Natural killer cell (primary cell): Measurements from ENCODE around the gene MGST3. TPM values are rescaled to one million over a fixed set of nuclear protein-coding genes. Genes with fewer than 3 reads are reported as not detected.
"Not testable (repeated sequence)": the region's sequence is repeated elsewhere in the genome, so short reads cannot be mapped to it uniquely, and the experiment has no call there.

ENCODE experiments used
- ATAC-seq, 3 donors: fragments of 150-1000 bp in 2 of 3; fragments of 200-7000 bp in 1 of 3; cut with Tn5 transposase; 1 replicate in 1 of 3; 2 replicates in 2 of 3; pipeline ENCODE4 v1.10.0; 2021; ENCODE audit warnings: mild to moderate bottlenecking in 2 of 3, moderate library complexity in 2 of 3
- DNase-seq, 2 donors: peaks; one replicate each; pipeline versions ENCODE4 v3.0.0 to v3.0.0-alpha.2; 2013 to 2021; ENCODE audit warnings: mixed read lengths in 1 of 2
- H3K27ac ChIP-seq: one replicate; pipeline ENCODE4 v1.5.1; 2013; ENCODE audit warnings: mild to moderate bottlenecking, low read length
- H3K27me3 ChIP-seq: one replicate; pipeline ENCODE4 v1.6.1; 2013; ENCODE audit warnings: low read length; ENCODE audit not compliant: control insufficient read depth, insufficient read depth
- H3K36me3 ChIP-seq: one replicate; pipeline ENCODE4 v1.6.1; 2013; ENCODE audit warnings: low read length; ENCODE audit not compliant: control insufficient read depth, insufficient read depth
- H3K4me1 ChIP-seq: one replicate; pipeline ENCODE4 v1.6.1; 2013; ENCODE audit warnings: low read length; ENCODE audit not compliant: control insufficient read depth, insufficient read depth
- H3K4me3 ChIP-seq: one replicate; pipeline ENCODE4 v1.5.1; 2013; ENCODE audit warnings: low read length
- H3K9me3 ChIP-seq: one replicate; pipeline ENCODE4 v1.6.1; 2013; ENCODE audit warnings: low read length; ENCODE audit not compliant: control insufficient read depth, insufficient read depth
- H3K27ac Mint-ChIP-seq, 2 donors: one replicate each; pipeline ENCODE4 v1.8.0; 2022; ENCODE audit warnings: mild to moderate bottlenecking in 2 of 2, mixed read lengths in 2 of 2, moderate library complexity in 1 of 2
- H3K27me3 Mint-ChIP-seq, 2 donors: one replicate each; pipeline ENCODE4 v1.8.0; 2022; ENCODE audit warnings: low read depth in 2 of 2, mixed read lengths in 2 of 2
- H3K36me3 Mint-ChIP-seq: one replicate; pipeline ENCODE4 v1.8.0; 2022; ENCODE audit warnings: mixed read lengths
- H3K4me1 Mint-ChIP-seq, 2 donors: one replicate each; pipeline ENCODE4 v1.8.0; 2022; ENCODE audit warnings: mixed read lengths in 2 of 2
- H3K4me3 Mint-ChIP-seq: one replicate; pipeline ENCODE4 v1.8.0; 2022; ENCODE audit warnings: mild to moderate bottlenecking, moderate library complexity, mixed read lengths
- H3K9me3 Mint-ChIP-seq, 2 donors: one replicate each; pipeline ENCODE4 v1.8.0; 2022; ENCODE audit warnings: mixed read lengths in 2 of 2
- WGBS: methylation state at CpG from one replicate; pipeline ENCODE4 v1.1.7; 2013; ENCODE audit warnings: missing lambda C conversion rate; ENCODE audit not compliant: insufficient coverage; 5-methylcytosine and 5-hydroxymethylcytosine counted together
- intact Hi-C: fragments of 100-400 bp; cut with micrococcal nuclease; formaldehyde crosslinking; loops from one replicate; pipeline ENCODE4 v1.14.2; 2022
- total RNA-seq, 4 donors: library from RNA; stranded (reverse); fragments of 120-200 nt in 1 of 4; gene quantifications; one replicate each; pipeline versions ENCODE4 v1.2.3 to v1.2.4, GENCODE V29; 2013 to 2022
- TF ChIP-seq, protein P1 (sequence below): fragments of 200-600 bp; IDR thresholded peaks from one replicate; pipeline ENCODE4 v1.8.0; 2022; ENCODE audit warnings: antibody characterized with exemption

The MGST3 gene
- total RNA-seq, 3 donors from 2014 or later (not counting 1 experiment from before 2014, with no cell fraction given): 27.2 to 34.3 (median 29.0) TPM

DNA sequence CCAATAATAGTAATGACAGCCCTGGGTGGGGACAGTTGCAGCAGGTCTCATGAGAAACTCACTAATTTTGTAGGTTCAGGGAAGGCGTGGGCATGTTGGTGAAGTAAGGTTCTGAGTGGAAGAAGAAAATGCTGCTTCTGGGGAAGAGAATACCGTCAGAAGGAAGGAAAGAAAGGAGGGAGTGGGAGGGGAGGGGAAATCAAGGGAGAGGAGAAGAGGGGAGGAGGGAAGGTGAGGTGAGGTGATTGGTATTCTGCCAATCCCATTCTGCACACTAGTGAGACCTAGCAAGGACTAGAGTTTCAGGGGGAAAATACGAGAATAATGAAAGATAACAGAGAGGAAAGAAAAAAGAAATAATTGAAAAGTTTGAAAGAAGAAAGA, 32.4 kb upstream of the MGST3 start:
- no peaks in the 10 kb centered on the region for H3K9me3 Mint-ChIP-seq
- peaks cover 16 to 32% of the 10 kb centered on the region in 2 donors for H3K27me3 Mint-ChIP-seq
- DNase-seq (no peak), ATAC-seq (no peak)
- peak overlapping the region; percentile 88 for H3K4me3 Mint-ChIP-seq
- Histone ChIP-seq H3K36me3 (no peaks in the 10 kb centered on the region), H3K4me1 (peaks cover 13% of the 10 kb centered on the region), H3K27ac (peak overlapping the region; percentile 33), H3K4me3 (peak overlapping the region; percentile 39), H3K9me3 (no peaks in the 10 kb centered on the region), H3K27me3 (peaks cover 9% of the 10 kb centered on the region)
- intact Hi-C loops: loop anchor here (1.0 to 10.0 kb wide), 4 partner anchors 33 to 454 kb away; partner anchors contain the start of genes ALDH9A1 and MGST3
- peaks cover 21 to 29% of the 10 kb centered on the region in 2 donors for H3K4me1 Mint-ChIP-seq
- no peaks in the 10 kb centered on the region for H3K36me3 Mint-ChIP-seq
- H3K27ac Mint-ChIP-seq: peak overlapping the region; percentile 76 to 96
- 37% methylated on average over 3 of the region's 3 CpGs for WGBS
- TF ChIP-seq, protein P1, sequence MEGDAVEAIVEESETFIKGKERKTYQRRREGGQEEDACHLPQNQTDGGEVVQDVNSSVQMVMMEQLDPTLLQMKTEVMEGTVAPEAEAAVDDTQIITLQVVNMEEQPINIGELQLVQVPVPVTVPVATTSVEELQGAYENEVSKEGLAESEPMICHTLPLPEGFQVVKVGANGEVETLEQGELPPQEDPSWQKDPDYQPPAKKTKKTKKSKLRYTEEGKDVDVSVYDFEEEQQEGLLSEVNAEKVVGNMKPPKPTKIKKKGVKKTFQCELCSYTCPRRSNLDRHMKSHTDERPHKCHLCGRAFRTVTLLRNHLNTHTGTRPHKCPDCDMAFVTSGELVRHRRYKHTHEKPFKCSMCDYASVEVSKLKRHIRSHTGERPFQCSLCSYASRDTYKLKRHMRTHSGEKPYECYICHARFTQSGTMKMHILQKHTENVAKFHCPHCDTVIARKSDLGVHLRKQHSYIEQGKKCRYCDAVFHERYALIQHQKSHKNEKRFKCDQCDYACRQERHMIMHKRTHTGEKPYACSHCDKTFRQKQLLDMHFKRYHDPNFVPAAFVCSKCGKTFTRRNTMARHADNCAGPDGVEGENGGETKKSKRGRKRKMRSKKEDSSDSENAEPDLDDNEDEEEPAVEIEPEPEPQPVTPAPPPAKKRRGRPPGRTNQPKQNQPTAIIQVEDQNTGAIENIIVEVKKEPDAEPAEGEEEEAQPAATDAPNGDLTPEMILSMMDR: no peak

DNA sequence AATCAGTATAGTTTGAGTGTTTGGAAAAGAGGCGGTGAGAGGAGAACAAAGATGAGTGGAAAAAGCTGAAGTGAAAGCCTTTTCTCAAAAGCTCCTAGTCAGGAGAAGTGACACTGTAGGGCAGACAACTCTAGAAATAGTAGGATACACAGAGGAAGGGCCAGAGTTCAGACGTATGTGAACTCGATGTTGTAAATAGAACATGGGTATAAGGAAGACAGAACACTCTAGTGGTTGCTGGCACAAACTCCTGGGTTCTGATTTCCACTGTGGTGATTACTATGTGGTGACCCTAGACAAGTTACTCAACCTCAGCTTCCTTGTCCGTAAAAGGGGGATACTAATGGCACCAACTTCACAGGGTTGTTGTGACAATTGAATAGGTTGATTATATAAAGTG, 30.2 kb upstream of the MGST3 start:
- no peak overlapping the region for H3K4me3 ChIP-seq
- TF ChIP-seq, protein P1: no peak
- H3K9me3 Mint-ChIP-seq: no peaks in the 10 kb centered on the region
- H3K36me3 ChIP-seq: no peaks in the 10 kb centered on the region
- DNase-seq: no peak
- no peak overlapping the region for H3K27ac Mint-ChIP-seq
- peaks cover 21 to 29% of the 10 kb centered on the region in 2 donors for H3K4me1 Mint-ChIP-seq
- no peak overlapping the region for H3K27ac ChIP-seq
- no peak for ATAC-seq
- intact Hi-C loops: loop anchor here (1.0 kb wide), 1 partner anchor 314 kb away; no protein-coding TSS in a partner anchor
- H3K27me3 Mint-ChIP-seq: peaks cover 6 to 14% of the 10 kb centered on the region in 2 donors
- WGBS: 65% methylated on average over 4 of the region's 4 CpGs
- peaks cover 3% of the 10 kb centered on the region for H3K27me3 ChIP-seq
- H3K36me3 Mint-ChIP-seq: no peaks in the 10 kb centered on the region
- no peaks in the 10 kb centered on the region for H3K9me3 ChIP-seq
- H3K4me3 Mint-ChIP-seq: no peak overlapping the region
- peaks cover 13% of the 10 kb centered on the region for H3K4me1 ChIP-seq

DNA sequence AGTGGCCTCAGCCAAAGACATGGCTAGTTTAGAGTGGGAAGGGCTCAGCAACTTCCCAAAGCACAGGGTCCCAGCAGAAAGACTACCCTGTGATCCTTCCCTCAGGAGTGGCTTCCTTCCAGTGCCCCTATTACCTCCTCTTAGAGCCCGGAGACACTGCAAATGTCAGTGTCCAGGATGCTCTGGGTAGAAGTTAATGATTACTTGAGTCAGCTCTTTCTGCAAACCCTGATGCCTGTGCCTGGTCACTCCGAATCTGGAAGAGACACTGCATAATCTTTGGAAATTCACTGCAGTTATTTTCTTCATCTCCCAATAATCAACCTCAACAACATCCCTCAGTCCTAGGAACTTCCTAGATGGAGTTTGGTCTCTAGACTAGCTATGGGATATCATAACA, 27.2 kb upstream of the MGST3 start:
- Mint-ChIP-seq H3K4me1 (peaks cover 7 to 9% of the 10 kb centered on the region in 2 donors), H3K36me3 (no peaks in the 10 kb centered on the region), H3K27me3 (peaks cover 0 to 6% of the 10 kb centered on the region in 2 donors), H3K4me3 (no peak overlapping the region), H3K27ac (no peak overlapping the region), H3K9me3 (no peaks in the 10 kb centered on the region)
- no peak overlapping the region for H3K4me3 ChIP-seq
- no peaks in the 10 kb centered on the region for H3K36me3 ChIP-seq
- TF ChIP-seq, protein P1: no peak
- no peak for DNase-seq
- ATAC-seq: no peak
- no peaks in the 10 kb centered on the region for H3K9me3 ChIP-seq
- intact Hi-C loops: no loop called here
- H3K27ac ChIP-seq: no peak overlapping the region
- 90% methylated on average over 2 of the region's 2 CpGs for WGBS
- H3K4me1 ChIP-seq: no peaks in the 10 kb centered on the region
- no peaks in the 10 kb centered on the region for H3K27me3 ChIP-seq

DNA sequence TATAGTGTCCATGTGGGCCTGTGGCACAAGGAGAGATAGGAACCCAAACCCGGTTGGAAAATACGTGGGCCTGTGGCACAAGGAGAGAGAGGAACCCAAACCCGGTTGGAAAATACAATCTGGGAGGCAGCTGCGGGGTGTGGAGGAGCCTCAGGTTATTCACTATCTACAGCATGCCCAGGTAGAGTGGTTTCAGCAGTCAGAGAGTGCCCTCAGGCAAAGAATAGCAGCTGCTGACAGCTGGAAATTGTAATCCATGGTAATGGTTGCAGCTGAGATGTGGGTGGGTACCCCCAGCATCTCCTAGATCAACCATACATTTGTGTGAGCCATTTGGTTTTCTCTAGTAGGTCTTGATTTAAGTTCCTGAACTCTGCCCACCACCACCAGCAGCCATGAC, 25.8 kb upstream of the MGST3 start:
- Histone ChIP-seq H3K4me3 (no peak overlapping the region), H3K9me3 (no peaks in the 10 kb centered on the region), H3K36me3 (no peaks in the 10 kb centered on the region), H3K27ac (no peak overlapping the region), H3K4me1 (no peaks in the 10 kb centered on the region), H3K27me3 (no peaks in the 10 kb centered on the region)
- peaks cover 6 to 7% of the 10 kb centered on the region in 2 donors for H3K4me1 Mint-ChIP-seq
- H3K4me3 Mint-ChIP-seq: no peak overlapping the region
- DNase-seq (no peak), ATAC-seq (no peak)
- H3K36me3 Mint-ChIP-seq: no peaks in the 10 kb centered on the region
- TF ChIP-seq, protein P1: no peak
- 91% methylated on average over 4 of the region's 4 CpGs for whole genome bisulfite sequencing
- peaks cover 0 to 6% of the 10 kb centered on the region in 2 donors for H3K27me3 Mint-ChIP-seq
- no peak overlapping the region for H3K27ac Mint-ChIP-seq
- intact Hi-C loops: no loop called here
- no peaks in the 10 kb centered on the region for H3K9me3 Mint-ChIP-seq

DNA sequence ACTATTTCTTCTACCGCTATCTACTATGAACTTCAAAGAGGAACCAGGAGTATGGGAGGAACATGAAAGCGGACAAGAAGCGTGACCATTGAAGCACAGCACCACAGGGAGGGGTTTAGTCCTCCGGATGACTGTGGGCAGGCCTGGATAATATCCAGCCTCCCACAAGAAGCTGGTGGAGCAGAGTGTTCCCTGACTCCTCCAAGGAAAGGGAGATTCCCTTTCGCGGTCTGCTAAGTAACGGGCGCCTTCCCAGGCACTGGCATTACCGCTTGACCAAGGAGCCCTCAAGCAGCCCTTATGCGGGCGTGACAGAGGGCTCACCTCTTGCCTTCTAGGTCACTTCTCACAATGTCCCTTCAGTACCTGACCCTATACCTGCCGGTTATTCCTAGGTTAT, 24.4 kb upstream of the MGST3 start:
- H3K27me3 ChIP-seq, H3K27ac ChIP-seq, H3K9me3 ChIP-seq, intact Hi-C loops, H3K27ac Mint-ChIP-seq, H3K4me1 Mint-ChIP-seq, DNase-seq, H3K36me3 Mint-ChIP-seq, H3K27me3 Mint-ChIP-seq, H3K36me3 ChIP-seq, H3K4me3 ChIP-seq, H3K9me3 Mint-ChIP-seq, H3K4me3 Mint-ChIP-seq, ATAC-seq, H3K4me1 ChIP-seq: not testable (repeated sequence)
- WGBS: 93% methylated on average over 10 of the region's 12 CpGs
